NCI-H510A treated with DMSO at 0.1 percent for 48 hours (cell line): ENCODE results near the gene TTC28.
"Not testable (repeated sequence)": the region's sequence is repeated elsewhere in the genome, so short reads cannot be mapped to it uniquely, and the experiment has no call there.

ENCODE experiments used
- DNase-seq: peaks from one replicate; lab custom pipeline; 2025; lab: John Stamatoyannopoulos, UW

Gene TTC28

GRCh38 chr22:28560046-28560742, 119.4 kb downstream of the TTC28 start:
- no peak for DNase-seq

- no peak for DNase-seq
These were observed 122.5 kb downstream of the TTC28 start for GRCh38 chr22:28557184-28557583.

GRCh38 chr22:28553108-28553866, 126.4 kb downstream of the TTC28 start:
- DNase-seq: not testable (repeated sequence)

- no peak for DNase-seq
These were observed 131.2 kb downstream of the TTC28 start for GRCh38 chr22:28548406-28548805.

- no peak for DNase-seq
These were observed 132.4 kb downstream of the TTC28 start for GRCh38 chr22:28547132-28547842.

- no peak for DNase-seq
These were observed 135.2 kb downstream of the TTC28 start for GRCh38 chr22:28544431-28544868.

GRCh38 chr22:28542980-28543621, 136.5 kb downstream of the TTC28 start:
- no peak for DNase-seq

GRCh38 chr22:28541137-28541536, 138.5 kb downstream of the TTC28 start:
- DNase-seq: no peak

- DNase-seq: no peak
These were observed 140.7 kb downstream of the TTC28 start for GRCh38 chr22:28538922-28539321.

GRCh38 chr22:28530565-28530964, 149.1 kb downstream of the TTC28 start:
- DNase-seq: not testable (repeated sequence)

- DNase-seq: not testable (repeated sequence)
These were observed 150.5 kb downstream of the TTC28 start for GRCh38 chr22:28529144-28529543.

GRCh38 chr22:28521451-28521850, 158.2 kb downstream of the TTC28 start:
- no peak for DNase-seq

GRCh38 chr22:28514321-28514821, 165.3 kb downstream of the TTC28 start:
- no peak for DNase-seq

GRCh38 chr22:28512387-28512786, 167.3 kb downstream of the TTC28 start:
- DNase-seq: not testable (repeated sequence)

- no peak for DNase-seq
These were observed 171.7 kb downstream of the TTC28 start for GRCh38 chr22:28507896-28508295.

- no peak for DNase-seq
These were observed 173.5 kb downstream of the TTC28 start for GRCh38 chr22:28506150-28506535.

GRCh38 chr22:28505416-28506149, 174.1 kb downstream of the TTC28 start:
- DNase-seq: no peak

- DNase-seq: no peak
These were observed 179.6 kb downstream of the TTC28 start for GRCh38 chr22:28500006-28500405.

GRCh38 chr22:28498044-28498443, 181.6 kb downstream of the TTC28 start:
- no peak for DNase-seq

- no peak for DNase-seq
These were observed 182.5 kb downstream of the TTC28 start for GRCh38 chr22:28497188-28497587.

GRCh38 chr22:28491289-28491688, 188.4 kb downstream of the TTC28 start:
- DNase-seq: not testable (repeated sequence)
